HCT116 (cell line): ENCODE results near the gene IL19. TPM values are rescaled to one million over a fixed set of nuclear protein-coding genes. Genes with fewer than 3 reads are reported as not detected.

Experiments used
- ATAC-seq: fragments of 200-7000 bp; cut with Tn5 transposase; 2 replicates; pipeline ENCODE4 v1.9.1; 2020; ENCODE audit warnings: mild to moderate bottlenecking, moderate library complexity
- BruUV-seq: library from RNA; stranded (reverse); fragments of 400-500 nt; replicated peaks from 2 replicates; lab custom pipeline; 2021; lab: Mats Ljungman, UMichigan
- CTCF ChIA-PET: fragments of 300-600 bp; sonication (Branson Sonifier 250); formaldehyde crosslinking; loops from one replicate; lab custom pipeline; 2021; ENCODE audit warnings: antibody characterized with exemption; lab: Charles Lee
- POLR2A ChIA-PET: fragments of 300-600, 350-600 bp; sonication (Branson Sonifier 250); formaldehyde crosslinking; loops from one replicate; lab custom pipeline; 2021; ENCODE audit warnings: antibody characterized with exemption; lab: Charles Lee
- RAD21 ChIA-PET, 2 experiments: fragments of 300-600 bp; sonication (Branson Sonifier 250); formaldehyde crosslinking; loops; one replicate each; lab custom pipeline; 2023; ENCODE audit warnings: low total read pairs in 2 of 2; ENCODE audit not compliant: uncharacterized antibody in 2 of 2, unreplicated experiment in 2 of 2, low non-redundant PET in 1 of 2; lab: Charles Lee
- DNase-seq: peaks from one replicate; pipeline ENCODE4 v3.0.0-alpha.2; 2010; ENCODE audit warnings: low read depth, low spot score
- H2AFZ ChIP-seq: fragments of 200-600 bp; shearing (Covaris generic), sonication (generic); 2 replicates; pipeline ENCODE4 v1.6.1; 2017; ENCODE audit warnings: low read depth, mixed run types, mixed read lengths, antibody characterized with exemption, low read length; ENCODE audit not compliant: poor library complexity, severe bottlenecking
- H3K27ac ChIP-seq: 2 replicates; pipeline ENCODE4 v1.5.1; 2012; ENCODE audit warnings: low read depth, low read length
- H3K27me3 ChIP-seq: fragments of 200-600 bp; sonication (generic); 2 replicates; pipeline ENCODE4 v1.6.1; 2016; ENCODE audit warnings: mixed run types, low read length, mixed read lengths; ENCODE audit not compliant: insufficient read depth
- H3K36me3 ChIP-seq, 2 experiments: fragments of 200-500 bp in 1 of 2; fragments of 200-600 bp in 1 of 2; sonication (Bioruptor generic) in 1 of 2; sonication (generic) in 1 of 2; 2 replicates each; pipeline versions ENCODE4 v1.5.1 to v1.6.1; 2014 to 2016; ENCODE audit warnings: low read length in 2 of 2, inconsistent platforms in 1 of 2, mixed read lengths in 1 of 2, mixed run types in 1 of 2; ENCODE audit not compliant: insufficient read depth in 2 of 2, control insufficient read depth in 1 of 2
- H3K4me1 ChIP-seq, 2 experiments: fragments of 200-600 bp in 1 of 2; sonication (generic) in 1 of 2; 2 replicates each; pipeline versions ENCODE4 v1.5.1 to v1.6.1; 2012 to 2017; ENCODE audit warnings: low read length in 2 of 2, inconsistent platforms in 1 of 2, mild to moderate bottlenecking in 1 of 2, mixed read lengths in 1 of 2, mixed run types in 1 of 2, moderate library complexity in 1 of 2; ENCODE audit not compliant: insufficient read depth in 2 of 2, control insufficient read depth in 1 of 2
- H3K4me2 ChIP-seq: fragments of 200-600 bp; sonication (generic); 2 replicates; pipeline ENCODE4 v1.6.1; 2017; ENCODE audit warnings: mixed run types, low read length, mixed read lengths
- H3K4me3 ChIP-seq, 2 experiments: fragments of 200-600 bp in 1 of 2; sonication (generic) in 1 of 2; replicated peaks in 1 of 2; 2 replicates each; pipeline ENCODE4 v1.5.1; 2011 to 2016; ENCODE audit warnings: low read length in 2 of 2, control low read depth in 1 of 2, low read depth in 1 of 2, mild to moderate bottlenecking in 1 of 2, mixed read lengths in 1 of 2, mixed run types in 1 of 2
- H3K79me2 ChIP-seq: fragments of 200-600 bp; sonication (generic); 2 replicates; pipeline ENCODE4 v1.6.1; 2017; ENCODE audit warnings: mild to moderate bottlenecking, mixed run types, low read length, moderate library complexity, mixed read lengths; ENCODE audit not compliant: insufficient read depth
- H3K9ac ChIP-seq: fragments of 200-600 bp; sonication (generic); 2 replicates; pipeline ENCODE4 v1.6.1; 2016; ENCODE audit warnings: low read length, mixed read lengths
- H3K9me2 ChIP-seq: fragments of 200-600 bp; sonication (generic), shearing (Covaris generic); 2 replicates; pipeline ENCODE4 v1.6.1; 2017; ENCODE audit warnings: mixed run types, mild to moderate bottlenecking, moderate library complexity; ENCODE audit not compliant: insufficient read depth
- H3K9me3 ChIP-seq, 2 experiments: fragments of 200-500 bp in 1 of 2; fragments of 200-600 bp in 1 of 2; sonication (Bioruptor generic) in 1 of 2; sonication (generic) in 1 of 2; 2 replicates each; pipeline ENCODE4 v1.6.1; 2014 to 2017; ENCODE audit warnings: low read length in 2 of 2, mixed read lengths in 2 of 2, inconsistent platforms in 1 of 2, low read depth in 1 of 2, mild to moderate bottlenecking in 1 of 2, mixed run types in 1 of 2, moderate library complexity in 1 of 2; ENCODE audit not compliant: control insufficient read depth in 1 of 2, insufficient read depth in 1 of 2
- H4K20me1 ChIP-seq: fragments of 200-600 bp; sonication (generic), shearing (Covaris generic); 2 replicates; pipeline ENCODE4 v1.6.1; 2017; ENCODE audit warnings: mixed run types, mild to moderate bottlenecking, moderate library complexity; ENCODE audit not compliant: insufficient read depth
- CEBPB ChIP-seq: IDR thresholded peaks from 2 replicates; pipeline ENCODE4 v1.6.1; 2012; ENCODE audit warnings: low read depth
- EGR1 ChIP-seq: IDR thresholded peaks from 2 replicates; pipeline ENCODE4 v1.6.1; 2012; ENCODE audit warnings: low read depth
- EZH2phosphoT487 ChIP-seq: fragments of 200-600 bp; IDR thresholded peaks from 2 replicates; pipeline ENCODE4 v1.6.1; 2018; ENCODE audit warnings: antibody characterized with exemption, borderline replicate concordance
- JUND ChIP-seq: IDR thresholded peaks from 2 replicates; pipeline ENCODE4 v1.6.1; 2012
- SIN3A ChIP-seq: IDR thresholded peaks from 2 replicates; pipeline ENCODE4 v1.6.1; 2012; ENCODE audit warnings: low read depth
- SP1 ChIP-seq: IDR thresholded peaks from 2 replicates; pipeline ENCODE4 v1.6.1; 2012; ENCODE audit warnings: low read depth
- YY1 ChIP-seq: IDR thresholded peaks from 2 replicates; pipeline ENCODE4 v1.6.1; 2011; ENCODE audit warnings: low read length, low read depth, moderate library complexity, mild to moderate bottlenecking; ENCODE audit not compliant: insufficient replicate concordance; ENCODE audit errors: extremely low read depth
- ZNF274 ChIP-seq: fragments of 200-500 bp; sonication (Bioruptor generic); IDR thresholded peaks from 2 replicates; pipeline ENCODE4 v1.6.1; 2014; ENCODE audit warnings: mild to moderate bottlenecking, low read depth, low read length, inconsistent platforms
- intact Hi-C: fragments of 100-400 bp; cut with micrococcal nuclease; formaldehyde crosslinking; loops from 2 replicates; pipeline ENCODE4 v1.10.0; 2022
- total RNA-seq: library from RNA; stranded (reverse); gene quantifications from one replicate; pipeline ENCODE4 v1.2.1, GENCODE V29; 2021; ENCODE audit not compliant: unreplicated experiment
- TF ChIP-seq, protein P1 (sequence below): IDR thresholded peaks from 2 replicates; pipeline ENCODE4 v1.6.1; 2012
- TF ChIP-seq, protein P2 (sequence below): IDR thresholded peaks from 2 replicates; pipeline ENCODE4 v1.6.1; 2011; ENCODE audit warnings: mild to moderate bottlenecking, low read length, moderate library complexity; ENCODE audit not compliant: insufficient replicate concordance; ENCODE audit errors: extremely low read depth

IL19 gene
- total RNA-seq, 1 experiment from 2014 or later, result not detected

DNA sequence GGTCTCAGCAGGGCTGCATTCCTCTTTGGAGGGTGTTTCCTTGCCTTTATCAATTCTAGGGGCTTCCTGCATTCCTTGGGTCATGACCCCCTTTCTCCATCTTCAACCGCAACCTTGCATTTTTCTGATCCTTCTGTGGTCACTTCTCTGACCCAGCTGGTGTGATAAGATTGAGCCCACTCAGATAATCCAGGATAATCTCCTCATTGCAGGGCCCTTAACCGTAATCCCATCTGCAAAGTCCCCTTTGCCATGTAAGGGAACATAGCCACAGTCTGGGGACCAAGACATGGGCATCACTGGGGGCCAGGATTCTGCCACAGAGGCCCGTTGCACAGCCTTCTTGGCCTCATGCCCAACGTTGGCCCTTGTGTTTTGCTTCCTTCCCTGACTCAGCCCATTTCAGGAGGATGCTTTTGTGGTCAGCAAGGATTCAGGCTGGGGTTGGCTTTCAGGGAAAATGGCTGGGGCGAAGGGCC, 35.0 kb upstream of the IL19 start:
- intact Hi-C loops, result no loop called here
- DNase-seq (no peak), ATAC-seq (no peak)
- H3K79me2 ChIP-seq, result no peaks in the 10 kb centered on the region
- no peaks in the 10 kb centered on the region for H3K27me3 ChIP-seq
- H3K9me3 ChIP-seq, result no peaks in the 10 kb centered on the region
- H4K20me1 ChIP-seq, result no peaks in the 10 kb centered on the region
- no peak overlapping the region for H3K4me3 ChIP-seq
- no peak overlapping the region for H3K27ac ChIP-seq
- H2AFZ ChIP-seq, result no peak overlapping the region
- ChIA-PET CTCF (interaction anchor here (0.7 to 1.7 kb wide), 6 partner anchors 104 to 764 kb away, joined by 3 to 12 read pairs (median 4); no protein-coding TSS in a partner anchor), POLR2A (no interaction called here), RAD21 (interaction anchor here in 1 of 2 experiments (2.1 kb wide), 1 partner anchor 246 kb away, joined by 4 read pairs; no protein-coding TSS in a partner anchor)
- TF ChIP-seq EZH2phosphoT487 (no peak), JUND (no peak), ZNF274 (no peak)
- TF ChIP-seq, protein P1, sequence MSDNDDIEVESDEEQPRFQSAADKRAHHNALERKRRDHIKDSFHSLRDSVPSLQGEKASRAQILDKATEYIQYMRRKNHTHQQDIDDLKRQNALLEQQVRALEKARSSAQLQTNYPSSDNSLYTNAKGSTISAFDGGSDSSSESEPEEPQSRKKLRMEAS, result no peak
- no TSS peak for BruUV-seq
- no peaks in the 10 kb centered on the region for H3K9me2 ChIP-seq
- peaks cover 0 to 2% of the 10 kb centered on the region in 2 experiments; a peak in 2 of 4 replicates for H3K36me3 ChIP-seq
- no peak overlapping the region for H3K4me2 ChIP-seq
- no peaks in the 10 kb centered on the region for H3K4me1 ChIP-seq
- no peak overlapping the region for H3K9ac ChIP-seq

DNA sequence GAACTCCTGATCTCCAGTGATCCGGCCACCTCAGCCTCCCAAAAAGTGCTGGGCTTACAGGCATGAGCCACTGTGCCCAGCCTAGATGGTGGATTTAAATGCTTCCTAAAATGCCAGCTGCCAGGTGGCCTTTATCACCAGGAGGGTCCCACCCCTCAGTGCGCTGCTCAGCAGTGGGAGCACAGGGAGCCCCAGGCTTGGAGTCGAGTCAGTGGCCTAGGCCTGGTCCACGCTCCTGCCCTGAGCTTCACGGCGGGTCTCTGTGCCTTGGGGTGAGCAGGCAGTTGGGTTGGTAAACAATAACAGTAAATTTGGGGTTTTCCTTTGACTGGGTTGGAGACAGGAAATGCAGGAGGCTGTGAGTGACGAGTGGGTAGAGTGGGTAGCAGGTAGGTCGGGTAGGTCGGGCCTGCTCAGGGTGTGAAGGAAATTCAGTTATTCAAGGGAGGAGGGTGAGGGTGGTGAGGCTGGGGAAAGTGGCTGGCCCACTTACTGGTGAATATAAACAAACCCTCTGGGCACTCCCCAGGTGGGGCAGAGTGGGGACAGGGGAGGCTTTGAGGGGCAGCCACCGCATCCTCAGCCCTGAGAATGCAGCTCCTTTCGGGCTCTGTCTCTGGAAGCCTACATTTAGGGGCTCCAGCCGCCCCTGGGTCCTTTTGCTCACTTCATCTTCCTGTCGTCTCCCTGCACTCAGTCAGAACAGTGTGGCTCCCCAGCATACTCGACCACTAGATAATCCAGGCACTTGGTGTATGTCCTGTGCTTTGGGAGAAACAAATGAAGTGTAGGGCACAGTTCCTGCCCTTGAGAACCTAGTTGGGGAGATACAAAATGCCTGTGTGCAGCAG, 33.5 kb upstream of the IL19 start:
- Histone ChIP-seq H4K20me1 (no peaks in the 10 kb centered on the region), H3K4me3 (no peak overlapping the region), H3K27me3 (no peaks in the 10 kb centered on the region), H3K36me3 (peaks cover 0 to 2% of the 10 kb centered on the region in 2 experiments; a peak in 2 of 4 replicates), H3K9me2 (no peaks in the 10 kb centered on the region), H3K27ac (no peak overlapping the region), H3K4me1 (no peaks in the 10 kb centered on the region), H2AFZ (no peak overlapping the region), H3K4me2 (no peak overlapping the region), H3K9ac (no peak overlapping the region), H3K79me2 (no peaks in the 10 kb centered on the region), H3K9me3 (no peaks in the 10 kb centered on the region)
- DNase-seq (no peak), ATAC-seq (no peak)
- RAD21 ChIA-PET, result no interaction called here
- POLR2A ChIA-PET, result no interaction called here
- intact Hi-C loops, result no loop called here
- no TSS peak for BruUV-seq
- CTCF ChIA-PET, result interaction anchor here (0.6 to 1.4 kb wide), 5 partner anchors 9 to 245 kb away, joined by 3 to 8 read pairs (median 4); no protein-coding TSS in a partner anchor
- TF ChIP-seq SP1, result no peak
- no peak for TF ChIP-seq ZNF274
- no peak for TF ChIP-seq YY1
- no peak for TF ChIP-seq SIN3A
- TF ChIP-seq CEBPB, result no peak
- no peak for TF ChIP-seq EGR1
- TF ChIP-seq, protein P2, sequence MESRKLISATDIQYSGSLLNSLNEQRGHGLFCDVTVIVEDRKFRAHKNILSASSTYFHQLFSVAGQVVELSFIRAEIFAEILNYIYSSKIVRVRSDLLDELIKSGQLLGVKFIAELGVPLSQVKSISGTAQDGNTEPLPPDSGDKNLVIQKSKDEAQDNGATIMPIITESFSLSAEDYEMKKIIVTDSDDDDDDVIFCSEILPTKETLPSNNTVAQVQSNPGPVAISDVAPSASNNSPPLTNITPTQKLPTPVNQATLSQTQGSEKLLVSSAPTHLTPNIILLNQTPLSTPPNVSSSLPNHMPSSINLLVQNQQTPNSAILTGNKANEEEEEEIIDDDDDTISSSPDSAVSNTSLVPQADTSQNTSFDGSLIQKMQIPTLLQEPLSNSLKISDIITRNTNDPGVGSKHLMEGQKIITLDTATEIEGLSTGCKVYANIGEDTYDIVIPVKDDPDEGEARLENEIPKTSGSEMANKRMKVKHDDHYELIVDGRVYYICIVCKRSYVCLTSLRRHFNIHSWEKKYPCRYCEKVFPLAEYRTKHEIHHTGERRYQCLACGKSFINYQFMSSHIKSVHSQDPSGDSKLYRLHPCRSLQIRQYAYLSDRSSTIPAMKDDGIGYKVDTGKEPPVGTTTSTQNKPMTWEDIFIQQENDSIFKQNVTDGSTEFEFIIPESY, result no peak
